DND-41 (cell line): ENCODE measurements around the gene ADD1.

Experiments
- EZH2 ChIP-seq: IDR thresholded peaks from 3 replicates; pipeline ENCODE4 v1.6.1; 2012; ENCODE audit warnings: borderline replicate concordance, low read depth, mild to moderate bottlenecking, moderate library complexity, low read length, inconsistent platforms; ENCODE audit not compliant: severe bottlenecking
- TF ChIP-seq, protein P1 (sequence below): IDR thresholded peaks from 2 replicates; pipeline ENCODE4 v1.5.1; 2012; ENCODE audit warnings: borderline replicate concordance, low read length, moderate library complexity, mild to moderate bottlenecking; ENCODE audit not compliant: poor library complexity, severe bottlenecking; ENCODE audit errors: extremely low read depth

DNA sequence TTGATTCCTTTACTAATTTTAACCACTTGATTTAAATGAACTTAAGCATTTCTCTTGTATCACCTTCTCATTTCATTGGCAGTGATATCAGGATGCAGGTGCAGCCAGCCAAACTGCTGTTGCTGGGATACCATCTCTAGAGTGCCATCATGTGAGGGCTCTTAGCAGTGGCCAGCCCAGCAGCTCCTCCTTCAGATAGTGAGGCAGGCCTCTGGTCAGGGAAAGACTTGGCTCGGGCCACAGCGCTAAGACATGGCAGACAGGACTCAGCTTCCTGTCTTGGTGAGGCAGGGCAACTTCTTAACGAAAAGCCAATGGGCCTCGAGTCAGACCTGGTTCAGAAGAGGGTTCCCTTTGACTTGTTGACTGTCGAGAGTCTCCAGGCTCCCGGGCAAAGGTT lies 69.5 kb downstream of the ADD1 start:
- TF ChIP-seq, protein P1, sequence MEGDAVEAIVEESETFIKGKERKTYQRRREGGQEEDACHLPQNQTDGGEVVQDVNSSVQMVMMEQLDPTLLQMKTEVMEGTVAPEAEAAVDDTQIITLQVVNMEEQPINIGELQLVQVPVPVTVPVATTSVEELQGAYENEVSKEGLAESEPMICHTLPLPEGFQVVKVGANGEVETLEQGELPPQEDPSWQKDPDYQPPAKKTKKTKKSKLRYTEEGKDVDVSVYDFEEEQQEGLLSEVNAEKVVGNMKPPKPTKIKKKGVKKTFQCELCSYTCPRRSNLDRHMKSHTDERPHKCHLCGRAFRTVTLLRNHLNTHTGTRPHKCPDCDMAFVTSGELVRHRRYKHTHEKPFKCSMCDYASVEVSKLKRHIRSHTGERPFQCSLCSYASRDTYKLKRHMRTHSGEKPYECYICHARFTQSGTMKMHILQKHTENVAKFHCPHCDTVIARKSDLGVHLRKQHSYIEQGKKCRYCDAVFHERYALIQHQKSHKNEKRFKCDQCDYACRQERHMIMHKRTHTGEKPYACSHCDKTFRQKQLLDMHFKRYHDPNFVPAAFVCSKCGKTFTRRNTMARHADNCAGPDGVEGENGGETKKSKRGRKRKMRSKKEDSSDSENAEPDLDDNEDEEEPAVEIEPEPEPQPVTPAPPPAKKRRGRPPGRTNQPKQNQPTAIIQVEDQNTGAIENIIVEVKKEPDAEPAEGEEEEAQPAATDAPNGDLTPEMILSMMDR: no peak
- TF ChIP-seq EZH2: no peak
